Head of caudate nucleus (tissue), 42 donors: ENCODE results near the gene ASZ1.

Experiments used
- DNase-seq, 42 donors: peaks; one replicate each; pipeline versions ENCODE4 v3.0.0 to v3.0.0-alpha.2; 2020 to 2021; ENCODE audit warnings: mixed read lengths in 7 of 42
- intact Hi-C: fragments of 100-400 bp; cut with DNase I; formaldehyde crosslinking; loops from one replicate; pipeline ENCODE4 v1.15.0; 2022

The ASZ1 gene

DNA sequence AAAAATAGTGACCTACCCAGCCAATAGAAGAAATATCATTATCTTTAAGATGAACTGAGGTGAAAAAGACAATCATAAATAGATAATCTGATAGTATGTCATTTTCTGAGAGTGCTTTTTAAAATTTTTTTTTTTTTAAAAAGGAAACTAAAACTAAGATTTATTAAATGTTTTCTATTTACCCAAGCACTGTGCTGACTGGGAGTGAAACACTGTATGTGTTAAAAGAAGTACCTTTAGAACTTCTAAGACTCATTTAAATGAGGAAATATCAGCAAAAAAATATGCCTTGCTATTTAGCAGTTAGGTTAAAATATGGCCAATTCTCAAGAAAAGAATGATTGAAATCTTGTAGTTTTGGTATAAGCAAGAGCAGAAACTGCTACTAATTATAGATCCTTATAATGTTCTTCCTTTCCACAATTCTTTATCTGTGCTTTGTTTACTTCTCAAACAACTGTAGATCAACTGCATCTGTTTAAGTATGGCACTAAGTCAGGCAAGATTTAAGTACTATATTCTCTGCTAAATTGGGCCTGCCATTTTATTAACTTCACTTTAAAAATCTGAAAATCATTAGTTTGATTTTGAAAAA lies 64.9 kb downstream of the ASZ1 start:
- intact Hi-C loops: no loop called here
- no peak for DNase-seq

DNA sequence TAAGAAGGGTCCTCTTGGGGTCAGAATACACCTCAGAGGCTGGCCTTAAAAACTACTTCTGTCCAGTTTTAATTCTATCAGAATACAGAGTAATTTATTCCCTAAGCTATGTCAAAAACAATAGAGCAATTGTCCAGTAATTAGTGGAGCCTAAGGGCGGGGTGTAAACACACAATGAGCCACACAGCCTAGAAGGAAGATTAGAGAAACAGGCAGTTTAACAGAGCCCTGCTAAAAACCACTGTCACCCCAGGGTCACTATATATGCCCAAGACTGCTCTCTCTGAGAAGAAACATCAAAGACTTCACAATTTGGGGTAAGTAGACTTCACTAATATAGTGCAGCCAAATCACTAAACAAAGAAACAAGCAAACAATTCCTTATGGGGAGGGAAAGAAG lies 77.3 kb downstream of the ASZ1 start:
- intact Hi-C loops: no loop called here

DNA sequence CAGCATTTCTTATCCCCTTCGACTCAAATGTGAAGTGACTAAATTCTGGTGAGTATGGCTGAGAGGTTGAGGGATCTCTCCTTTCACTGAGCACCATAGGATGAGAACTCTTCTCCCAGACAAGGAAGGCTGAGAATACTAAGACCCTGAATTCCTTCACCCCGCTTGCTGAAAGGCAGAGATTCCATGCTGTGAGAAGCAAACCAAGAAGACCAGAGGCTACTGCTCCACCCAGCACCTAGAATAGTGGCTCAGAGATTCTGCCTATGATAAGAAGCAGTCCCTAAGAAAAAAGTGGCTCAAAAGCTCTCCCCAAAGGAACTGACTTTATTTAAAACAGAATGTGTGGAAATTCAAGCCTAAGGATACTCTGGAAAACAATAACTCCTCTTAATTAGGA lies 77.7 kb downstream of the ASZ1 start:
- intact Hi-C loops: no loop called here
- peak in 1 of 42 donors; percentile 16 for DNase-seq

More for the DNA sequence above, 77.3 kb downstream of the ASZ1 start:
- peak in 24 of 42 donors; percentile 7 to 74 (median 38) for DNase-seq

DNA sequence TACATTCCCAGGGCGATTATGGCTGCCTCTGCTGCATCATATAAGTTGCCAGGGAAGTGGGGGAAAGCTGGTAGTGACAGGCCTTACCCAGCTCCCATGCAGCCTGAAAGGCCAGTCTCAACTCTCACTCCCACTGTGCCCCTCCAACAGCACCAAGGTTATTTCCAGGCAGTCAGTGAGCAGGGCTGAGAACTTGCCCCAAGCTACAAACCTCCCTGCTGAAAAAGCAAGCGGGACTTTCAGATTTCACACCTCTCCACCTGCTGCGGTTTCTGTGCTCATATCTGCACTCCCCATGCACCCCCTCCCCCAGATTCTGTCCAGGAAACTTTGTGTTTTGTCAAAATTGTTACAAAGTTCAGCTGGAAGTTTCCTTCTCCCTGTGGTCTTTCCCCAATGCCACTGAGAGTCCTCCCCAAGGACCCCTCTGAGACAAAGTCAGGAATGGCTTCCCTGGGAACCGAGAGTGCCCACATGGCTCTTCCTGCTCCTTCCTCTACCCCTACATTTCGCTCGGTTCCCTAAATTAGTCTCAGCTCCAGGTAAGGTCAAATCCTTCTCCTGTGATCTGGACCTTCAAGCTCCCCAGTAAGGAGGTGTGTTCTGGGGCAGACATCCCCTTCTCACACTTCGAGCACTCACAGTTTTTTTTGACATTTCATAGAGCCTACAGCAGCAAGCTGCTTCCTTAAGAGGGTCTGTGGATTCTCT lies 79.2 kb downstream of the ASZ1 start:
- no peak for DNase-seq
- intact Hi-C loops: no loop called here

DNA sequence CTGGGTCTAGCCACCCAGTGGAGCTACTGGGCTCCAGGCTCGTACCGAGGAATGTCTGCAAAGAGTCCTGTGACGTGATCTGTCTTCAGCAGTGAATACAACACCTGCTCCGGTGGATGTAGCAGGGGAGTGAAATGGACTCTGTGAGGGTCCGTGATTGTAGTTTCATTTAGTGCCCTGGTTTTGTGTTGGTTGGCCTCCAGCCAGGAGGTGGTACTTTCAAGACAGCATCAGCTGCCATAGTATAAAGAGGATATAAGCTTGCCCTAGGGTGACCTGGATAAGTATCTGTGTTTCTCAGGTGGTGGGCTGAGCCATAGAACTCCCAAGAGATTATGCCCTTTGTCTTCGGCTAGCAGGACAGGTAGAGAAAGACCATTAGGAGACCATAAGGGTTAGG lies 79.8 kb downstream of the ASZ1 start:
- DNase-seq: no peak
- intact Hi-C loops: no loop called here

DNA sequence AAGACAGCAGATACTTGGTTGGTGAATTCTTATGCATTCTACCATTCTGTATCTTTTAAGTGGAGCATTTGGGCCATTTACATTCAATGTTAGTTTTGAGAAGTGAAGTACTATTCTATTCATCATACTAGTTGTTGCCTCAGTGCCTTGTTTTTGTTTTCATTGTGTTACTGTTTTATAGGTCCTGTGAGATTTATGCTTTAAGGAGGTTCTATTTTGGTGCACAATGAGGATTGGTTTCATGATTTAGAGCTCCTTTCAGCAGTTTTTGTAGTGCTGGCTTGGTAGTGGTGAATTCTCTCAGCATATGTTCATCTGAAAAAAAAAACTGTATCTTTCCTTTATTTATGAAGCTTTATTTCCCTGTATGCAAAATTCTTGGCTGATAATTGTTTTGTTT lies 81.1 kb downstream of the ASZ1 start:
- no peak for DNase-seq
- intact Hi-C loops: no loop called here

DNA sequence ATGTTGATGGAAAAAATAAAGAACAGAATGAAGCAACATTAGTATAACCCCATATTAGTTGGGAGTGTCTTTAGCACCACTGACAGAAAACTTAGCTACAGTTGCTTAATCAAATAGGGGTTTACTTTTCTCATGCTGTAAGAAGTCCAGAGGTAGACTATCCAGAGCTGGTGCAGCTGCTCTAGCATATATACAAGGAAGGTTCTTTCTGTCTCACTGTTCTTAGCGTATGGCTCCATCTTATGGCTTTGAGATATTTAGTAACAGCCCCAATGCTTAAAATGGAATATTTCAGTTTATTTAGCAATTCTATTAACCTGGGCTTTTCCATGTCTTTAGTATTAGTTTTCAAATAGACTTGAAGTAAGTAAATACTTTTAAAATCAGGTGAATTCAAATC lies 89.3 kb downstream of the ASZ1 start:
- DNase-seq: no peak
- intact Hi-C loops: no loop called here

DNA sequence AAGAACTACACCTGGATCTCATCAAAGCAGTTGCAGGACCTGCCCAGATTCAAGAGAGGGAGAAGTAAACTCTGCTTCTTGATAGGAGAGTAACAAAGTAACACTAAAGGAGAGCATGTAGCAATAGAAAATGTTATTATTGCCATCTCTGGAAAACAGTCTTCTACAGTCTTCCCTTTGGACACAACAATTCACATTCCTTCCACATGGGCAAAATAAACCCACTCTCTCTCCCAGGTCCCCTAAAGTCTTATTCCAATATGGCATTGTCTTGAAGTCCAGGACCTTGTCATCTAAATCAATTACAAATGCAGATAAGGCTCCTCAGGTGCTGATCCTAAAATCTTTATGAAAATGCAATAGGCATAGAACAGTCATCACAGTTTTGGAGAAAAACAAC lies 94.1 kb downstream of the ASZ1 start:
- intact Hi-C loops: no loop called here
- no peak for DNase-seq

DNA sequence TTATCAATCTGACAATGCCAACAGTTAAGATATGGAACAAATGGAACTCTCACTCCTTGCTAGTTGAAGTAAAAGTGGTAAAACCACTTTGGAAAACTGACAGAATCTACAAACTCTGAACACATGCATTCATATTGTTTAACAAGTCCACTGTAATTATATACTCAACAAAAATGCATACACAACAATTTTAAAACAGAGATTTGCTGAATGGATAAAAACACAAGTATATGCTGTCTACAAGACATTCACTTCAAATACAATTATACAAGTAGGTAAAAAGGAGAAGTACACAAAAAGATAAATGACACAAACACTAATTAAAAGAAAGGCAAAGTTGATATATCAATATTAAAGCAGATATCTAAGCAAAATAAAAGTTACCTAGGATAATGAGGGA lies 95.3 kb downstream of the ASZ1 start:
- intact Hi-C loops: no loop called here
- DNase-seq: no peak

DNA sequence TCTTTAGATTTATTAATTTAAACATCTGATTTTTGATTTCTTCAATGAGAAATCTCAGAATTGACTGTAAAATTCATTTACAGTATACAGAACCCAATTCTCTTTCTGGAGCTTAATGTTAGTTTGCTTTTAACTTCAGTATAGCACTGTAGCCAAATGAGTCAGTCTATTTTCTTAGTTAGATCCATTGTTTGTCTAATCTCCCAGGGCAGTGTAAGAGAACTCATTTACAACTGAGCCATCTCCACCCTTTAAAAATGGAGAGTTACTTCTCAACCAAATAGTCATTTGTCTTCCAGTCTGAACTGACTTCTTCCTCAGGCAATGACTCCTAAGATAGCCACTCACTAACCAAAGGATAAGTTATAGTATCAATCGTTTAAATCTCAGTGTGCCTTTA lies 101.5 kb downstream of the ASZ1 start:
- intact Hi-C loops: no loop called here
- no peak for DNase-seq

DNA sequence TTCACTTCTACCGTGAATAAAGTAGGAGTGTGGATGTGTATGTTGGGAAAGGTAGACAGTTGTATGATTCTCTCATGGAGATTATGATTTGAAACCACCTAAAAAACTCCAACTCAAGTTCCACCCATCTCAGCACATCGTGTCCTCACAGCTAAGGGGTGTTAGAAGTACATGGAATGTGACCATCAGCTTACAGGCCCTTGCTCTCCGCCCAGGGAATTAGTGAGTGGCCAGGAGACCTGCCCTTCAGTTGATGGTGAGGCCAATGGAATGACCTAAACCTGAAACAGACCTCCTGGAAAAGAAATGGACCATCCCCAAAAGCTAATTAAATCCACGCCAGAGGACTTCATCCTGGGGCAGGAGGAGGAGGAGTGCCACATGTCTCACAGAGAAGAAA lies 102.3 kb downstream of the ASZ1 start:
- no peak for DNase-seq
- intact Hi-C loops: no loop called here

DNA sequence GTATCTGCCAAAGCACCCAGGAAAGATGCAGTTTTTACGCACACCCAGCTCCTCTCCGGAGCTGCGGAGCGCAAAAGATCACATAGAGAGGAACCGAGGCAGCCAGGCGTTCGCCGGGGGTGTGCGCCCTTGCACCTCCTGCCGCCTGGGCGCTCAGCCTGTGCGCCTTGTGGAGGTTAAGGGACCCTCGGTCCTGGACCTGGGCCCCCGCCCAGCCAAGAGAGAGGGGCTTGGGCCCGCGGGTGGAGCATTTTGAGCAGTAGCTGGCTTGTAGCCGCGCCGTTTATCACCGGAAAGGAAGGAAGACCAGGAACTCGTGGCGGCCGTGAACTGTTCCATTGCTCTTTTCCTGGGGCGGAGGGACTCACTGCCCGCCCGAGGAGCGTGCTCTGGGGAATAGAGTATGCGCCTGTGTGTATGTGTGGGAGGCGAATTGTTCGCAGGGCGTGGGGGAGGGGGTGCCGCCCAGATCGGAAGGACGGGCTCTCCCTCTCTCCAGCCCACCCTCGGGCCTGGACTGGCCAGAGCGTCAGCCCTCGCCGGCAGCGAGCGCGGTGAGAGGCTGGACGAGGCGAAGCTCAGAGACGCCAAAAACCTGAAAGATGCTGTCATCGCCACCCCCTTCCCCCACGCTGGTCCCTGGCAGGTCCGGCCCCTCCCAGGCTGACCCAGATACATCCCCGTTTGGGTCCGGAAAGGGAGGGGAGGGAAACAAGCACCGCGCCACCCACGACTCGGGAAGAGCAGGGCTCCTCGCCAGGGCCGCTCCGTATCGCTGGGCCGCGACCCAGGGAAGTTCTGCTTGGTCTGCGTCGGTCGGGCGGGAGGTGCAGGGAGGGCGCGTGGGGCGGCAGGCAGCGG lies 103.2 kb downstream of the ASZ1 start:
- DNase-seq: peak in 30 of 42 donors; percentile 8 to 55 (median 34)
- intact Hi-C loops: no loop called here

DNA sequence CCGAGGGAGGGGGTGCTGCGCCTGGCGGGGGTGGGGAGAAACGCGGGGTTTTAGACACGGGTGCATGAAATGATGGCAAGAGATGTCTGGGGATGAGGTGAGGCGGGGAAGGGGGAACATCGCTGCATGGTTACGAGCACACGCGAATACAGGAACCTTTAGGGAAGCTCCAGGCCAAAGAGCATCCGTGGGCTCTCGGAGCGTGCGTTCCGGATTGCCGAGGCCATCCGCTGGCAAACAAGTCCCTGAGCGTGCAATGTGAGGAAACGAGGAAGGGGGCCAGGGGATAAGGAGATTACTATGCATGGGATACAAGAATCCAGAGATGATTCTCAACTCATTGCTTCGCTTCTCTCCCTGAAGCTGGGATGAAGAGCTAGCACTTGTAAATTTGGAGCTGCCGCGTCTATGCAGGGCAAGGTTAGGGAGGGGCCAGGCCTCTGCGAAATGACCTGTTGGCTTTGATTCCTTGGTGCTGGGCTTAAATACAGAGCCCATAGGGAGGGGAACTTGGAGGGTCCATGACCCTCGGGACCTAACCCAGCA lies 103.9 kb downstream of the ASZ1 start:
- intact Hi-C loops: no loop called here
- DNase-seq: peak in 7 of 42 donors; percentile 5 to 27 (median 18)

DNA sequence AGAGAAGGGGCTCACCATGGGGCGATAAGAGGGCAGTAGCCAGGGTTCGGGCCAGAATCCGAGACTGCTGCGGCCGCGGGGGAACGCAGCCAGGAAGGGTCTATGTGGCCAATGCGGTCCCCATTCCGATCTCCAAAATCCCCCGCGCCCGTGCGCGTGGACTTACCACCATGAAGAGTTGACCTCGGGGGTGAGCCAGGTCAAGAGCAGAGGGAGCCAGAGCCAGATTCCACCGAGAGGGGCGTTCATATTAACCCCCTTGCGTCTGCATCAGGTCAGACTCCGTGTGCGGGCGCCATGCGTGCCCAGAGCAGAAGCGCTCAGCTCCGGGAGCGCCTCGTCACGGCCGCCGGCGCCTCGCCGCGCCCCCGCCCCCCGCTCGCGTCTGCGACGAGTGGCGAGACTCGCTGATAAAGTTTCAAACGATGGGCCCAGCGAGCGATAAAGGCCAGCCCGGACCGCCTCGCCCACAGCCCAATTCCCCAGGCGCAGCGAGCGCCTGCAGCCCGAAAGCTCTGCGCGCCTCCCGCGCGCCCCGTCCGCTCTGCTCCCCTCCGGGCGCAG lies 104.5 kb downstream of the ASZ1 start, which contains the start of gene WNT2:
Gene WNT2 (minus strand): TSS at position 318 of the 564 bp plus-strand sequence. CDS start 69 bp downstream, at position 249.
- intact Hi-C loops: no loop called here
- peak in 5 of 42 donors; percentile 6 to 36 (median 11) for DNase-seq

DNA sequence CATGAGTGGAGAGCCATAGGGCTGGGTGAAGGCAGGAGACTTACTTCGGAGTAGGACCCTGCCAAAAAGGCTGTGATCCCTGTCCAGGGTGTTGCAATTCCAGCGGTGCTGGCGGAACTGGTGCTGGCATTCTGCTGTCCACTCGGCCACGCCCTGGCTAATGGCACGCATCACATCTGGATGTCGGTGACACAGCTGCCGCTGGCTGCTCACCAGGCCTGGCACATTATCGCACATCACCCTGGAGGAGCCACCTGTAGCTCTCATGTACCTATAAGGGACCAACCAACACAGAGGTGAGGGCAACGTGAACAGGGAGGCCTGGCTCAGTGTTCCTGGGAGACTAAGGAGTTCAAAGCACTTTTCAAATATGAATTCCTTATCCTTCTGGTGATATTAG lies 106.8 kb downstream of the ASZ1 start:
- DNase-seq: no peak
- intact Hi-C loops: no loop called here

DNA sequence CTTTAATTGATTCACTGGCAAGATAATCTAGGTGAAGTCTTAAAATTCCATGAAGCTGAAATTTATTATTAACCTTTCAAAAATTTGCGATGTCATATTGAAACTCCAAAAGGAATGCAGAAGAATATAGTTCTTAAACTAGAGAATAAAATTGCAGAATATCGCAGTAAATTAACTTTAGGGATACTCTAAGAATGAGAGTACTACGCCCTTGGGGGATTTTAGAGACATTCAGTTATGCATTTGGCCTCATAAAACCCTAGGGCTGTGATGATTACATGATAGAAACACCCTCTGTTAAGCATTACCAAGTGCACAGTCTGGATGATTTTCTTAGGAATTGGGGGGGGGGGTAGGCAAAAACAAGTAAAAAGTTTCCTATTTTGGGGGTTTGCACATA lies 108.1 kb downstream of the ASZ1 start:
- DNase-seq: no peak
- intact Hi-C loops: loop anchor here (10.0 kb wide), 1 partner anchor 56 kb away; no protein-coding TSS in a partner anchor

DNA sequence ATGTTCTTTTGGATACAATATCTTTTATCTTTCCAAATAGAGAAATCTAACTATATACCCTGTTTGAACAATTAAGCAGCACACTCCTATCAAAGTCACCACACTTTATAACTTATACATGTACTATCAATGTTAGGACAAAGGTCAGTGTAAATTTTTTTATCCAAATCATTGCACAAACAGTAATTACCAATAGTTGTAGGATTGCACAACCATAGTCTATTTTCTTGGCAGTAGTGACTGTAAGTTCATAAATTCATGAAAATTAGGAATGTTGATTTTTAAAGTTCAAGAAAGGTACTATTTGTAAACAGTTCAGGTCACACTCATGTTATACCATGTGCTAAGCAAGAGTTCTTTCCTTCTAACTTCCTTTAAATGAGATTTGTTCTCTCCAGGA lies 113.7 kb downstream of the ASZ1 start:
- intact Hi-C loops: loop anchor here (10.0 kb wide), 1 partner anchor 61 kb away; no protein-coding TSS in a partner anchor
- no peak for DNase-seq
